PFSK-1 (cell line): ENCODE results near the gene CTH.

Source experiments
- FOXP2 ChIP-seq: optimal IDR thresholded peaks from 2 replicates; pipeline ENCODE3; 2011; ENCODE audit warnings: borderline replicate concordance, control low read depth, inconsistent platforms; ENCODE audit not compliant: insufficient read depth; ENCODE audit errors: extremely low read length, extremely low read depth
- POLR2AphosphoS5 ChIP-seq: IDR thresholded peaks from 2 replicates; pipeline ENCODE4 v1.6.1; 2012; ENCODE audit warnings: low read depth, mild to moderate bottlenecking, control low read depth, low read length, moderate library complexity
- SIN3A ChIP-seq: IDR thresholded peaks from 2 replicates; pipeline ENCODE4 v1.6.1; 2012; ENCODE audit warnings: mild to moderate bottlenecking, low read length, moderate library complexity, borderline replicate concordance; ENCODE audit not compliant: insufficient read depth
- TAF1 ChIP-seq: IDR thresholded peaks from 2 replicates; pipeline ENCODE4 v1.6.1; 2012; ENCODE audit warnings: low read length, control low read depth, borderline replicate concordance; ENCODE audit not compliant: insufficient read depth
- TF ChIP-seq, protein P1 (sequence below), 2 experiments: IDR thresholded peaks; 2 replicates each; pipeline versions ENCODE4 v1.6.1 to v1.8.0; 2011 to 2012; ENCODE audit warnings: low read depth in 2 of 2, low read length in 2 of 2, control low read depth in 1 of 2, inconsistent platforms in 1 of 2, mild to moderate bottlenecking in 1 of 2, moderate library complexity in 1 of 2; ENCODE audit not compliant: insufficient read depth in 1 of 2

CTH gene

DNA sequence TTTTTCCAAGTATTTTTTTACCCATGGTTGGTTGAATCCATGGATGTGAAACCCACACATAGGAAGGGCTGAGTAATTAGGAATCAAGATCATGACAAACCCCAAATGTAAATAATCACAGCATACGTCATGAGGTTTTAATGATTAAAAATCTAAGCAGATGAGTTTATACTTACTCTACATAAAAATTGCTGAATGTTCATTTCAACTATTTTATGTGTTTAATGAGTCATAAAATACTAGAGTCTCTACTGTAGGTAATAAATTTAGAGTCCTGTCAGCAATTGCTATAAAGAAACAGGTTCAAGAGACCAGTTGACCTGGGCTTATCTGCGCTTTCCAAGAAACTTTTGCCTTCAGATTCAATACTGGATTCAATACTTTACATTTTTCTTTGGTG, 18.2 kb downstream of the CTH start:
- TF ChIP-seq POLR2AphosphoS5: no peak
- no peak for TF ChIP-seq FOXP2
- TF ChIP-seq TAF1: no peak
- TF ChIP-seq, protein P1, sequence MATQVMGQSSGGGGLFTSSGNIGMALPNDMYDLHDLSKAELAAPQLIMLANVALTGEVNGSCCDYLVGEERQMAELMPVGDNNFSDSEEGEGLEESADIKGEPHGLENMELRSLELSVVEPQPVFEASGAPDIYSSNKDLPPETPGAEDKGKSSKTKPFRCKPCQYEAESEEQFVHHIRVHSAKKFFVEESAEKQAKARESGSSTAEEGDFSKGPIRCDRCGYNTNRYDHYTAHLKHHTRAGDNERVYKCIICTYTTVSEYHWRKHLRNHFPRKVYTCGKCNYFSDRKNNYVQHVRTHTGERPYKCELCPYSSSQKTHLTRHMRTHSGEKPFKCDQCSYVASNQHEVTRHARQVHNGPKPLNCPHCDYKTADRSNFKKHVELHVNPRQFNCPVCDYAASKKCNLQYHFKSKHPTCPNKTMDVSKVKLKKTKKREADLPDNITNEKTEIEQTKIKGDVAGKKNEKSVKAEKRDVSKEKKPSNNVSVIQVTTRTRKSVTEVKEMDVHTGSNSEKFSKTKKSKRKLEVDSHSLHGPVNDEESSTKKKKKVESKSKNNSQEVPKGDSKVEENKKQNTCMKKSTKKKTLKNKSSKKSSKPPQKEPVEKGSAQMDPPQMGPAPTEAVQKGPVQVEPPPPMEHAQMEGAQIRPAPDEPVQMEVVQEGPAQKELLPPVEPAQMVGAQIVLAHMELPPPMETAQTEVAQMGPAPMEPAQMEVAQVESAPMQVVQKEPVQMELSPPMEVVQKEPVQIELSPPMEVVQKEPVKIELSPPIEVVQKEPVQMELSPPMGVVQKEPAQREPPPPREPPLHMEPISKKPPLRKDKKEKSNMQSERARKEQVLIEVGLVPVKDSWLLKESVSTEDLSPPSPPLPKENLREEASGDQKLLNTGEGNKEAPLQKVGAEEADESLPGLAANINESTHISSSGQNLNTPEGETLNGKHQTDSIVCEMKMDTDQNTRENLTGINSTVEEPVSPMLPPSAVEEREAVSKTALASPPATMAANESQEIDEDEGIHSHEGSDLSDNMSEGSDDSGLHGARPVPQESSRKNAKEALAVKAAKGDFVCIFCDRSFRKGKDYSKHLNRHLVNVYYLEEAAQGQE (IDR thresholded peaks at IDR 0.05; ENCODE audit: insufficient read depth in 1 of 2, low read depth in 2 of 2, low read length in 2 of 2): no peak
- no peak for TF ChIP-seq SIN3A

DNA sequence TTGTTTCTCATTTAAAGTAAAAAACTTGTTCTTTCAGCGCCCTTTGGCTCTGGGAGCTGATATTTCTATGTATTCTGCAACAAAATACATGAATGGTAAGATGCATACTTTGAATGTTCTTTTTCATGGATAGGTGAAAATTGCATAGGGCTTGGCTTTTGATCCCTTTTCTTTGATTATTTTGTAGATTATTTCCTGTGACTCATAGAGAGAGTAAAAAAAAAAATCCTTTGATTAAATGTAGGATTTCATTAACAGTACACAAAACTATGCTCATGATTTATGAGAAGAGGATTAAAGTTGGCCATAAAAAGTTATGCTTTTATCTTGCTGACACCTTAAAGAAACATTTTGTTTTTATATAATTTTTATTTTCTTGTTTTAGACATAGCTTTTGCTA, 18.7 kb downstream of the CTH start:
- TF ChIP-seq POLR2AphosphoS5: no peak
- no peak for TF ChIP-seq TAF1
- TF ChIP-seq FOXP2: no peak
- TF ChIP-seq, protein P1 (IDR thresholded peaks at IDR 0.05; ENCODE audit: insufficient read depth in 1 of 2, low read depth in 2 of 2, low read length in 2 of 2): no peak
- no peak for TF ChIP-seq SIN3A

DNA sequence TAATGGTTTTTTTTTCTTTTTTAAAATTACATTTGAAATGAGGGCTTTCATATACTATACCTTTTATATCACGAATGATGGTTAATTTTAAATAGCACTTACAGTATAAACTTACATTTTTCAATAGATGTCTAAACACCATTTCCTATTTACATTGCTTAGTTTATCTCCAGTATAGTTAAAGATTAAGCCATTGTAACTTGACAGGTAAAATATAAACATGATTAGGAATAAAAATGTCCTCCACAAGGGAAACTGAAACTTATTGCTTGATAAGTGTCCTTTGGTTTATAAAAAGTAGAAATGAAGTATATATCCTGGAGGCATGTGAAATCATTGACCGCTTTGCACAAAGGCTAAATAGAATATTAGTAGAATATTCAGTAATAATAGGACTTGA, 20.2 kb downstream of the CTH start:
- TF ChIP-seq SIN3A (no peak), TAF1 (no peak), POLR2AphosphoS5 (no peak)

DNA sequence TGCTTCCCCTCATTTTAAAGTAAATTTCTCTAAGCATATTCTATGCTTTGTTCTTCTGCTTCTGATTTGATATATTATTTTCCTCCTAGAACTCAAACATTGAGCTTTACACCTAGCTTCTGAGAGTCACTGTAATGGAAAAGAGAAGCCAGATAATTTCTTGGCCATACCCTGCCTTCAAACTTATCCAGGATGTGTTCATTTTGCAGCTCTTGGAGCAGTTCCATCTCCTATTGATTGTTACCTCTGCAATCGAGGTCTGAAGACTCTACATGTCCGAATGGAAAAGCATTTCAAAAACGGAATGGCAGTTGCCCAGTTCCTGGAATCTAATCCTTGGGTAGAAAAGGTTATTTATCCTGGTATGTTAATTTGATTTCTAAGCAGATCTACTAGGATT, 20.8 kb downstream of the CTH start:
- TF ChIP-seq TAF1: no peak
- TF ChIP-seq, protein P1 (IDR thresholded peaks at IDR 0.05; ENCODE audit: insufficient read depth in 1 of 2, low read depth in 2 of 2, low read length in 2 of 2): no peak
- TF ChIP-seq FOXP2: no peak
- no peak for TF ChIP-seq SIN3A
- no peak for TF ChIP-seq POLR2AphosphoS5

DNA sequence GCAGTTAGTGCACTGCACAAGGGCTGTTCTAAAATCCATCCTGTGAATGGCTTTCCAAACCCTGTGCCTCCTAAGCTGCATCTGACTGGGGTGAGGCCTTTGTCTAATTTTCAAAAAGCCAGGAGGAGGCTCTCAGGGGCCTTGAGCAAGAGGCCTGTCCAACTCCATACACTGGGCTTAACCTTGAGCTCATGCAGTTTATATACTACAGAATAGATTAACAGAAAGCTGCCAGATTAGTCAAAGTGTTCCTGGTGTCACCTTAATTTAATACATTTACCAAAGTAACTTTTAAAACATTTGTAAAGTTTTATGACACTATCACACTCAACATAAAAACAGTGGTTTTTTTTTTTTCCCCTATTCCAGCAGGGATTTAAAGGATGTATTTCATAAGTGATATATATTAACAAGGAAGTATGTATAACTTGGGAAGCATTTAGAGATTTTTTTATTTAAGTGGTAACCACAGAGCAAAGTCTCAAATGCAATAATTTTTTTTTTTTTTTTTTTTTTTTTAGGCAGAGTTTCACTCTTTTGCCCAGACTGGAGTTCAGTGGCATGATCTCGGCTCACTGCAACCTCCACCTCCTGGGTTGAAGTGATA, 23.3 kb downstream of the CTH start:
- TF ChIP-seq SIN3A: no peak
- TF ChIP-seq POLR2AphosphoS5: no peak
- TF ChIP-seq, protein P1 (IDR thresholded peaks at IDR 0.05; ENCODE audit: insufficient read depth in 1 of 2, low read depth in 2 of 2, low read length in 2 of 2): no peak
- TF ChIP-seq FOXP2: no peak
- TF ChIP-seq TAF1: no peak
